Stimulated activated CD4-positive, alpha-beta T cell treated with anti-CD3 and anti-CD28 coated beads, Interleukin-15, amount 100 ng/mL, for 24 hours (primary cell): ENCODE data around the gene GGTLC2.
A peak's percentile ranks its signal among the peaks of the same experiment; 100 is the strongest.
"Not testable (repeated sequence)": the region's sequence is repeated elsewhere in the genome, so short reads cannot be mapped to it uniquely, and the experiment has no call there.

Experiments
- DNase-seq: peaks from one replicate; pipeline ENCODE4 v3.0.0-alpha.2; 2020

Gene GGTLC2

GRCh38 chr22:22670076-22670795 is 25.8 kb downstream of the GGTLC2 start:
- no peak for DNase-seq

- no peak for DNase-seq
These were observed 27.1 kb downstream of the GGTLC2 start for GRCh38 chr22:22671506-22671905.

DNA sequence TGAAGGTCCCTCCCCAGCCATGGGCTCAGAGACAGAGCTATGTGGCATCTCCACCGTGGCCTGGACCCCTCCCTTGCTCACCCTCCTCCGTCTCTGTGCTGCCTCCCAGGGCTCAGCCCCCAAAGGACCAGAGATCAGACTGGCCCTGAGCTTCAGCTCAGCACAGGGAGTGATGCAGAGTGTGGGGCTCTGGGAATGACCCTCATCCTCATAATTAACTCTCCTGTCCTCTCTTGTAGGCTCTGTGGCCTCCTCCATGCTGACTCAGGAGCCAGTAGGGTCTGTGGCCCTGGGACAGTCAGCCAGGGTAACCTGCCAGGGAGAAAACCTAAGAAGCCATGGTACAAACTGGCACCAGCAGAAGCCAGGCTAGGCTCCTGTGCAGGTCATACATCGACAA is 28.7 kb downstream of the GGTLC2 start:
- DNase-seq: no peak

GRCh38 chr22:22673628-22674027 is 29.2 kb downstream of the GGTLC2 start:
- no peak for DNase-seq

GRCh38 chr22:22674467-22674866 is 30.1 kb downstream of the GGTLC2 start:
- no peak for DNase-seq

DNA sequence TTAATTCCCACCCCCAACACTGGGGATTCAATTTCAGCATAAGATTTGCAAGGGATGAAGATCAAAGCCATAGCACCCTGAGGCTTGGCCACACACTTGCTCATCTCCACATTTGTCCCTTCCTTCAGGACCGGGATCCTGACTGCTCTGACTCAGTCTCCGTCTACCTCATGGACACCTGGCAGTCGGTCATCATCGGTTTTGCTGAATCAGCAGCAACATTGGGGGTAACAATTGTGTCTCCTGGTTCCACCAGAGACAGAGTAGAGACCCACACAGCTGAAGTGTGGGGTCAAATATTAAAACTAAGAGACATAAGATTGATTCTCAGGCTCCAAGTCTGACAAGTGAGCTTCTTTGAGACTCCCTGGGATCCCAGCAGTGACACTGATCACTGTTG is 34.6 kb downstream of the GGTLC2 start:
- no peak for DNase-seq

- no peak for DNase-seq
These were observed 36.0 kb downstream of the GGTLC2 start for GRCh38 chr22:22680396-22680795.

DNA sequence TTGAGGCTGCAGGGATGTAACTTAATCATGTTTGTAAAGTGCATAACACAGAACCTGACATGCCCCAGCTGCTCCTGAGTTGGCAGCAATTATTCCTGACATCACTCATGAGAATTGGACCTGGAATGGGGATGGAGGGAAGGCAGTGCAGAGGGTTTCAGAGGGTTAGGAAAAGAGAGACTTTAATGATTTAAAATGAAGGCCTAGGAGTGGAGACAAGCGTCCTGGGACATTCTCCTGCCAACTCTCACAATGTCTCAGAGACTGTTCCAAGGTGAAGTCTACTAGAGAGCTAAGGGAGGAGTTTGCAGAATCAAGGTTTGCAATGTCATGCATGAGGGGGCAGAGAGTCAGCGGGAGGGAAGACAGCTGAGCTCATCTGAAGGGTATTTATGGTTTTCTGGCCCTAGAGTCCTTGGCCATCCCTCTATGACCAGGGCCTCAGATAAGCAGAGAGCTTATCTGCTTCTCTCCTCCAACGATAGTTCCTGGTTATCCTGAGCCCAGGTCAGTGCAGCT is 36.9 kb downstream of the GGTLC2 start:
- DNase-seq: no peak

GRCh38 chr22:22682196-22682595 is 37.8 kb downstream of the GGTLC2 start:
- no peak for DNase-seq

- DNase-seq: no peak
These were observed 38.6 kb downstream of the GGTLC2 start for GRCh38 chr22:22682807-22683667.

- no peak for DNase-seq
These were observed 39.4 kb downstream of the GGTLC2 start for GRCh38 chr22:22683668-22684361.

GRCh38 chr22:22684580-22685561 is 40.5 kb downstream of the GGTLC2 start:
- DNase-seq: peak; percentile 38

- DNase-seq: no peak
These were observed 41.2 kb downstream of the GGTLC2 start for GRCh38 chr22:22685586-22685985.

DNA sequence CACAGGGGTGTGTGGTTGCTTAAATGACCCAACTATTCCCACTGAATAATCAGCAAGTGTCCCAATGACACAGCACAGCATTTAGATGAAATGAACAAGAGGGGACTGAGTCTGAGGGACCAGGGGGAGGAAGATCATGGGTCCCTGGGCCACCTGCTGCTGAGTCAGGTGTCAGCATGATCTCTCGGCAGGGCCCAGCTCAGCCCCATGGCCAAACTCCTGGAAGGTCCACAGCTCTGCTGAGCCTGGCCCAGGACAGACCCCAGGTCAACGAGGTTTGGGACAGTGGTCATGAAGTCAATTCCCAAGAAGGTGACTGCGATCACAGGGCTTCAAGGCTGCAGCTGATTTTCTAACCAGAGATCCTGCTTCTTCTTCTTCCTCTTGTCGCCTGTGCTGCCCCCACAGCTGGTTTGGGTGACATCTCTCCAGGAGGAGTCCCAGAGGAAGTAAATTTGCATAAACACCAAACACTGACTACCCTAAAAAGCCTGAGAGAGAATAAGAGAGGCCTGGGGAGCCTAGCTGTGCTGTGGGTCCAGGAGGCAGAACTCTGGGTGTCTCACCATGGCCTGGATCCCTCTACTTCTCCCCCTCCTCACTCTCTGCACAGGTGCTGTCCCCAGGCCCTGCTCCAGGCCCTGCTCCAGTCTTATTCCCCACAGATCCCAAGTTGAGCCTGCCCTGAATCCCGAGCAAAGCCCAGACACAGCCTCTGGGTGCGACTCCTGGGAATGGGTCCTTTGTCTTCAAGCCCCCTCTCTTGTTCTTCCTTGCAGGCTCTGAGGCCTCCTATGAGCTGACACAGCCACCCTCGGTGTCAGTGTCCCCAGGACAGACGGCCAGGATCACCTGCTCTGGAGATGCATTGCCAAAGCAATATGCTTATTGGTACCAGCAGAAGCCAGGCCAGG is 42.0 kb downstream of the GGTLC2 start:
- not testable (repeated sequence) for DNase-seq

- peak; percentile 42 for DNase-seq
These were observed 43.5 kb downstream of the GGTLC2 start for GRCh38 chr22:22687638-22688500.

DNA sequence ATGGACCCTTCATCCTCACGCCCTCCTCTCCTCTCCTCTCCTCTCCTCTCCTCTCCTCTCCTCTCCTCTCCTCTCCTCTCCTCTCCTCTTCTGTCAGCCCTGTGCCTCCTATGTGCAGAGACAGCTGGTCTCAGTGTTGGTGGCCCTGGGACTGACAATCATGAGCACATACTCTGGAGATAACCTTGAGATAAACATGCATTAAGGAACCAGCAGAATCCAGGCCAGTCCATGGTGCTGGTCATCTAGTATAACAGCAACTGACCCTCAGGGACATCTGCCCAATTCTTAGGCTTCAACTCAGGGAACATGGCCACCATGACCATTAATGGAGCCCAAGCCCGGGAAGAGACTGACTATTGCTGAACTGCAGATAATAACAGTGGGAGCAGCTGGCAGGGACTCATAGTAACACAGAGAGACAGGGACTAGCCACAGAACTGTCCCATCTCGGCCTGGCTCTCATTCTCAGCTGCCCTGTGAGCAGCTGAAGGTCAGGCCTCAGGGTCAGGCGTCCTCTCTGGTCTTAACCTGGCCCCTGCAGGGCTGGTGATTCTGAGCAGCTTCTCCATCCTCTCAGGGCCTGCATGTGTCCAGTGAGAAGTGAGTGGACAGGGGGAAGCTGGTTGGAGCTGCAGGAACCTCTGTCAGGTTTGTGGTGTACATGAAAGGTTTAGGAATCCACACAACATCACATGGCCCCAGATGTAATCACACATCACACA is 45.4 kb downstream of the GGTLC2 start:
- no peak for DNase-seq

GRCh38 chr22:22691055-22691454 is 46.6 kb downstream of the GGTLC2 start:
- no peak for DNase-seq

- DNase-seq: no peak
These were observed 47.6 kb downstream of the GGTLC2 start for GRCh38 chr22:22691716-22692701.
